Activated T-helper 2 cell treated with anti-CD3 and anti-CD28 coated beads, Interferon-gamma antibody, Interleukin-2, Interleukin-4, amounts not matched to agents 10 μg/mL and 5 μg/mL and 100 μg/mL, durations not matched to agents 14 hours and 24 hours and 36 hours (primary cell): ENCODE measurements around the gene HPX. TPM values are rescaled to one million over a fixed set of nuclear protein-coding genes. Genes with fewer than 3 reads are reported as not detected.
A peak's percentile ranks its signal among the peaks of the same experiment; 100 is the strongest.

Source experiments
- DNase-seq: peaks from one replicate; pipeline ENCODE4 v3.0.0; 2021; ENCODE audit warnings: low spot score
- H3K27ac Mint-ChIP-seq: one replicate; pipeline ENCODE4 v1.8.0; 2021; ENCODE audit warnings: mixed read lengths
- H3K27me3 Mint-ChIP-seq: one replicate; pipeline ENCODE4 v1.8.0; 2021; ENCODE audit warnings: low read depth, mixed read lengths
- H3K36me3 Mint-ChIP-seq: one replicate; pipeline ENCODE4 v1.8.0; 2021; ENCODE audit warnings: low read depth, mixed read lengths
- H3K4me1 Mint-ChIP-seq: one replicate; pipeline ENCODE4 v1.8.0; 2021; ENCODE audit warnings: low read depth, mixed read lengths
- H3K4me3 Mint-ChIP-seq: one replicate; pipeline ENCODE4 v1.8.0; 2021; ENCODE audit warnings: low read depth, mild to moderate bottlenecking, moderate library complexity, mixed read lengths
- H3K9me3 Mint-ChIP-seq: one replicate; pipeline ENCODE4 v1.8.0; 2021; ENCODE audit warnings: mixed read lengths
- intact Hi-C: fragments of 100-400 bp; cut with micrococcal nuclease; formaldehyde crosslinking; loops from one replicate; pipeline ENCODE4 v1.15.1; 2023
- total RNA-seq: library from RNA; stranded (reverse); gene quantifications from 2 replicates; pipeline ENCODE4 v1.2.3, GENCODE V29; 2022

The HPX gene
- 0.46 and 0.50 TPM in 2 replicates for total RNA-seq

GRCh38 chr11:6440906-6441358 lies at the start of gene HPX:
Gene HPX, minus strand, starts transcription at chr11:6440987. Its CDS starts 24 bp downstream, at chr11:6440963.
- peaks cover under 1% of the 10 kb centered on the region for H3K4me1 Mint-ChIP-seq
- intact Hi-C loops, result no loop called here
- no peak for DNase-seq
- H3K36me3 Mint-ChIP-seq, result no peaks in the 10 kb centered on the region
- no peaks in the 10 kb centered on the region for H3K9me3 Mint-ChIP-seq
- no peak within 1 kb of the TSS for H3K27ac Mint-ChIP-seq
- H3K4me3 Mint-ChIP-seq, result no peak within 1 kb of the TSS
- H3K27me3 Mint-ChIP-seq, result peaks cover 7% of the 10 kb centered on the region

- peaks cover 38% of the 10 kb centered on the region for H3K36me3 Mint-ChIP-seq
- H3K27ac Mint-ChIP-seq, result no peak overlapping the region
- H3K4me3 Mint-ChIP-seq, result no peak overlapping the region
- no peaks in the 10 kb centered on the region for H3K27me3 Mint-ChIP-seq
- no peaks in the 10 kb centered on the region for H3K9me3 Mint-ChIP-seq
- intact Hi-C loops, result no loop called here
- no peak for DNase-seq
- no peaks in the 10 kb centered on the region for H3K4me1 Mint-ChIP-seq
These were observed 48.5 kb upstream of the HPX start for GRCh38 chr11:6489306-6489705.

- H3K27ac Mint-ChIP-seq, result no peak overlapping the region
- H3K27me3 Mint-ChIP-seq, result no peaks in the 10 kb centered on the region
- no peaks in the 10 kb centered on the region for H3K9me3 Mint-ChIP-seq
- H3K4me3 Mint-ChIP-seq, result no peak overlapping the region
- intact Hi-C loops, result no loop called here
- peaks cover 35% of the 10 kb centered on the region for H3K36me3 Mint-ChIP-seq
- no peaks in the 10 kb centered on the region for H3K4me1 Mint-ChIP-seq
- no peak for DNase-seq
These were observed 48.0 kb upstream of the HPX start for GRCh38 chr11:6488821-6489220.

GRCh38 chr11:6488342-6488741 lies 47.6 kb upstream of the HPX start:
- Mint-ChIP-seq H3K36me3 (peaks cover 38% of the 10 kb centered on the region), H3K4me3 (no peak overlapping the region), H3K27me3 (no peaks in the 10 kb centered on the region), H3K4me1 (peaks cover 3% of the 10 kb centered on the region), H3K27ac (no peak overlapping the region), H3K9me3 (no peaks in the 10 kb centered on the region)
- no peak for DNase-seq
- intact Hi-C loops, result no loop called here

GRCh38 chr11:6486938-6487337 lies 46.2 kb upstream of the HPX start:
- DNase-seq, result no peak
- Mint-ChIP-seq H3K4me1 (peaks cover 12% of the 10 kb centered on the region), H3K27me3 (no peaks in the 10 kb centered on the region), H3K27ac (no peak overlapping the region), H3K36me3 (peaks cover 41% of the 10 kb centered on the region), H3K9me3 (no peaks in the 10 kb centered on the region), H3K4me3 (no peak overlapping the region)
- intact Hi-C loops, result no loop called here

GRCh38 chr11:6486256-6486655 lies 45.5 kb upstream of the HPX start:
- no peak overlapping the region for H3K27ac Mint-ChIP-seq
- no peaks in the 10 kb centered on the region for H3K9me3 Mint-ChIP-seq
- no peak for DNase-seq
- H3K4me3 Mint-ChIP-seq, result no peak overlapping the region
- peaks cover 38% of the 10 kb centered on the region for H3K36me3 Mint-ChIP-seq
- H3K4me1 Mint-ChIP-seq, result peaks cover 12% of the 10 kb centered on the region
- intact Hi-C loops, result no loop called here
- no peaks in the 10 kb centered on the region for H3K27me3 Mint-ChIP-seq

DNA sequence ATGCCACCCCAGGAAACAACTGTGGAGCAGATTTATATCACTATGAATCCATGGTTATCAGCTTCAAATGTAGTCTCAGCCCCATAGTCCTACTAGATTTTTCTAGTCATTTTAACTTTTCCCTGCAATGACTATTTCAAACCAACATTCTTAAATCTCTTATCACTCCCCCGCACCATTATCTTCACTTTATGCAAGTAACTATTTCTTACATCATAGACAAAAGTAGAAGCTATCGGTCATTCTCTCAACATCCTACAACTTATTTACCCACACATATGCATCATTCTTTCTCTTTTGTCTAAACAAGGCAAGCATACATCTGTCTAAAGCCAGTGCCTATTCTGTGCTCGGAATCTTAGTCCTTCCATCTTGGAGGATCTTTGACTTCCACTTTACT lies 44.9 kb upstream of the HPX start:
- H3K36me3 Mint-ChIP-seq, result peaks cover 38% of the 10 kb centered on the region
- no peaks in the 10 kb centered on the region for H3K27me3 Mint-ChIP-seq
- H3K9me3 Mint-ChIP-seq, result no peaks in the 10 kb centered on the region
- H3K4me1 Mint-ChIP-seq, result peaks cover 13% of the 10 kb centered on the region
- no peak for DNase-seq
- no peak overlapping the region for H3K4me3 Mint-ChIP-seq
- no peak overlapping the region for H3K27ac Mint-ChIP-seq
- intact Hi-C loops, result no loop called here

- peaks cover 25% of the 10 kb centered on the region for H3K4me1 Mint-ChIP-seq
- no peak for DNase-seq
- H3K9me3 Mint-ChIP-seq, result no peaks in the 10 kb centered on the region
- intact Hi-C loops, result loop anchor here (5.0 kb wide), 1 partner anchor 39 kb away; no protein-coding TSS in a partner anchor
- peaks cover 32% of the 10 kb centered on the region for H3K36me3 Mint-ChIP-seq
- peak overlapping the region; percentile 93 for H3K27ac Mint-ChIP-seq
- H3K27me3 Mint-ChIP-seq, result no peaks in the 10 kb centered on the region
- peak overlapping the region; percentile 88 for H3K4me3 Mint-ChIP-seq
These were observed 42.2 kb upstream of the HPX start for GRCh38 chr11:6483015-6483414.

- H3K36me3 Mint-ChIP-seq, result peaks cover 35% of the 10 kb centered on the region
These were observed 41.7 kb upstream of the HPX start for GRCh38 chr11:6482441-6482840.

GRCh38 chr11:6481924-6482275 lies 41.1 kb upstream of the HPX start:
- H3K27me3 Mint-ChIP-seq, result no peaks in the 10 kb centered on the region
- intact Hi-C loops, result loop anchor here (1.0 to 5.0 kb wide), 8 partner anchors 23 to 247 kb away; partner anchors contain the start of genes FHIP1B, ILK, MRPL17 and RRP8
- H3K4me1 Mint-ChIP-seq, result peaks cover 25% of the 10 kb centered on the region
- H3K36me3 Mint-ChIP-seq, result peaks cover 40% of the 10 kb centered on the region
- H3K9me3 Mint-ChIP-seq, result no peaks in the 10 kb centered on the region
- DNase-seq, result no peak
- H3K27ac Mint-ChIP-seq, result peak overlapping the region; percentile 93
- H3K4me3 Mint-ChIP-seq, result peak overlapping the region; percentile 88

More at GRCh38 chr11:6482441-6482840, 41.7 kb upstream of the HPX start:
- DNase-seq, result no peak
- Mint-ChIP-seq H3K27ac (peak overlapping the region; percentile 93), H3K4me1 (peaks cover 25% of the 10 kb centered on the region), H3K4me3 (peak overlapping the region; percentile 88), H3K27me3 (no peaks in the 10 kb centered on the region), H3K9me3 (no peaks in the 10 kb centered on the region)
- intact Hi-C loops, result loop anchor here (5.0 kb wide), 1 partner anchor 40 kb away; no protein-coding TSS in a partner anchor

DNA sequence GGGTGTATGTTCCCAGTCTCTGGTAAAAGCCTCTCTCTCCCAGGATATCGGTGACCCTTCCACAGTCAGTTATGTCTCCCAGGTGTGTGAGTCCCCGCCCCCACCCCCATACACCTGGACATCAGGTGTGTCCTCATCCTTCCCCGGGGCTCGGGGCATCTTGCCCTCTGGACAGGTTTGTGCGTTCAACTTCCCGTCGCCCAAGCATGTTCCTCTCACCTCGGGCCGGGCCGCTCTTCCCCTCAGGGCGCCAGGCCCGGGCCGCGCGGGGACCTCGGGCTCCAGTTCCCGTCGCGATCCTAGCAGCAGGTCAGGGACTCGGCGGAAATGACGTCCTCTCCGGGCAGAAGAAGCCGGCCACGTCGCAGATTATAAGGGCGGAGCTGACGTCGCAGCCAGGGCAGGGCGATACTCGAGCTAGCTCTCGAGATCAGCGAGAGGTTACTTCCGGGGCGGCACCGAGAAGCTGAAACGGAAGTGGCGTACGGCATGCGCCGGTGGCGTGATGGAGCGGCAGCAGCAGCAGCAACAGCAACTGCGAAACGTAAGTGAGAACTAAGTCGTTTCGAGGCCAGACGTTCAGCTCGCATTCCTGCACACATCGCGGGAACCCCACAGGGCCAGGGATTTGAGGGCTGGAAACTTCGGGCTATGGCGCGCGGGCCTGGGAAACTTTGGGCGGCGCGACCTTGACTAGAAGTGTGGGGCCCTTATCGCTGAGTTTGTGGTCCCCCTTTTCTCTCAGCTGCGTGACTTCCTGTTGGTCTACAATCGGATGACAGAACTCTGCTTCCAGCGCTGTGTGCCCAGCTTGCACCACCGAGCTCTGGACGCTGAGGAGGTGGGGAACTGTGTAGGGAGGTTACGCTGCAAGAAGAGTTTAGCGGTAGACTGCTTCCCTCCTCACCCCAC lies 40.5 kb upstream of the HPX start, which contains the start of the genes ARFIP2 and TIMM10B:
ARFIP2 (minus strand) TSS at position 320 of the 912 bp plus-strand sequence. CDS start 910 bp downstream, outside the sequence.
TIMM10B (plus strand) TSS at position 490 of the 912 bp plus-strand sequence; CDS start at position 506, 16 bp downstream.
- DNase-seq, result peak; percentile 97
- no peaks in the 10 kb centered on the region for H3K9me3 Mint-ChIP-seq
- H3K27me3 Mint-ChIP-seq, result no peaks in the 10 kb centered on the region
- peaks cover 25% of the 10 kb centered on the region for H3K4me1 Mint-ChIP-seq
- H3K36me3 Mint-ChIP-seq, result peaks cover 43% of the 10 kb centered on the region
- intact Hi-C loops, result loop anchor here (1.0 to 5.0 kb wide), 8 partner anchors 24 to 246 kb away; partner anchors contain the start of genes FHIP1B, ILK, MRPL17 and RRP8
- peak within 1 kb of the TSS; percentile 93 for H3K27ac Mint-ChIP-seq
- H3K4me3 Mint-ChIP-seq, result peak within 1 kb of the TSS; percentile 88

DNA sequence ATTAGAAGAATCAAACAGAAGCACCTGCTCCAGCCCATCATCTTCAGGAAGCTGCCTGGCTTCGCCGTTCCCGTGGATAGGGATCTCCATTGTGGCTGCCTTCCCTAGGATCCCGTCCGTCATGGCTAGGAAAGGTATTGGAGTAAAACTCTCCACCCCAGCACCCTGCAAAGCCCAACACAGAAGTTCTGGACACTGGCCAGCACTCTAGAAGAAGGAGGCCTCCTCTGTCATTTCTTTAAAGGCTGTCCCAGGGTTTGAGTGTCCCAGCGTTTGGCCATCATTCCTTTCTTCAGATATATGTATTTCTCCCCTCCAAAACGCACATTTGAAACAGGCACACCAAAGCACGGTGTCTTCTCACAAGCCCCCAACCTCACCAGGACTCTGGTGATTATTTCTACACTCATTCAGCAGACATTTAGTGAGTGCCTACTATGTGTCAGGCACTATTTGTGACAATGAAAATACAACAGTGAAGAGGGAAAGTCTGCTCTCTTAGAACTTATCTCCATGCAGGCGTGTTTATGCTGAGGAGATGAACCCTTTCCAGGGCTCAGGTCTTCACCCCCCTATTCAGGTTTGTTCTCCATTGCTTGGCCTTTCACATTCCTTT lies 39.6 kb upstream of the HPX start:
- H3K36me3 Mint-ChIP-seq, result peaks cover 43% of the 10 kb centered on the region
- no peaks in the 10 kb centered on the region for H3K9me3 Mint-ChIP-seq
- peaks cover 25% of the 10 kb centered on the region for H3K4me1 Mint-ChIP-seq

More for the DNA sequence above, 39.6 kb upstream of the HPX start:
- Mint-ChIP-seq H3K4me3 (peak overlapping the region; percentile 88), H3K27me3 (no peaks in the 10 kb centered on the region), H3K27ac (peak overlapping the region; percentile 93)
- DNase-seq, result no peak
- intact Hi-C loops, result loop anchor here (2.0 to 5.0 kb wide), 4 partner anchors 24 to 246 kb away; partner anchors contain the start of gene FHIP1B
